CD4-positive, alpha-beta T cell (primary cell): ENCODE measurements around the gene SAMHD1. TPM values are rescaled to one million over a fixed set of nuclear protein-coding genes. Genes with fewer than 3 reads are reported as not detected.
"Not testable (repeated sequence)": the region's sequence is repeated elsewhere in the genome, so short reads cannot be mapped to it uniquely, and the experiment has no call there.

Experiments used
- ATAC-seq: fragments of 200-7000 bp; cut with Tn5 transposase; one replicate; pipeline ENCODE4 v1.10.0; 2022; ENCODE audit warnings: mild to moderate bottlenecking; ENCODE audit not compliant: poor library complexity
- CTCF ChIA-PET: fragments of 350-600 bp; sonication (Branson Sonifier 250); formaldehyde crosslinking; loops from one replicate; lab custom pipeline; 2021; ENCODE audit warnings: antibody characterized with exemption, inconsistent platforms; lab: Charles Lee
- POLR2A ChIA-PET: fragments of 350-600 bp; sonication (Branson Sonifier 250); formaldehyde crosslinking; loops from one replicate; lab custom pipeline; 2021; ENCODE audit warnings: antibody characterized with exemption, inconsistent platforms; lab: Charles Lee
- DNase-seq, 14 experiments: peaks; one replicate each; pipeline ENCODE4 v3.0.0-alpha.2; 2013 to 2020; ENCODE audit warnings: mixed read lengths in 2 of 14
- H3K27ac ChIP-seq, 2 donors: one replicate each; pipeline versions ENCODE4 v1.5.1 to v1.7.0; 2013; ENCODE audit warnings: low read length in 2 of 2, low read depth in 1 of 2, mild to moderate bottlenecking in 1 of 2
- H3K27me3 ChIP-seq, 2 experiments: 1 replicate in 1 of 2; 2 replicates in 1 of 2; pipeline versions ENCODE4 v1.6.1 to v1.7.0; 2013; ENCODE audit warnings: low read length in 2 of 2, control low read depth in 1 of 2, mild to moderate bottlenecking in 1 of 2, moderate library complexity in 1 of 2; ENCODE audit not compliant: insufficient read depth in 2 of 2, control insufficient read depth in 1 of 2
- H3K36me3 ChIP-seq: one replicate; pipeline ENCODE4 v1.6.1; 2013; ENCODE audit warnings: low read length, control low read depth; ENCODE audit not compliant: insufficient read depth
- H3K4me1 ChIP-seq: one replicate; pipeline ENCODE4 v1.6.1; 2013; ENCODE audit warnings: low read length, control low read depth; ENCODE audit not compliant: insufficient read depth
- H3K4me3 ChIP-seq: one replicate; pipeline ENCODE4 v1.5.1; 2013; ENCODE audit warnings: mild to moderate bottlenecking, low read length, moderate library complexity
- H3K9me3 ChIP-seq, 2 experiments: 1 replicate in 1 of 2; 2 replicates in 1 of 2; pipeline versions ENCODE4 v1.6.1 to v1.7.0; 2013; ENCODE audit warnings: low read length in 2 of 2, mild to moderate bottlenecking in 2 of 2, control low read depth in 1 of 2, moderate library complexity in 1 of 2; ENCODE audit not compliant: control insufficient read depth in 1 of 2, insufficient read depth in 1 of 2
- H3K27ac Mint-ChIP-seq: one replicate; pipeline ENCODE4 v1.8.0; 2020; ENCODE audit warnings: mixed read lengths
- H3K27me3 Mint-ChIP-seq: one replicate; pipeline ENCODE4 v1.8.0; 2021; ENCODE audit warnings: mixed read lengths
- H3K36me3 Mint-ChIP-seq: one replicate; pipeline ENCODE4 v1.8.0; 2021; ENCODE audit warnings: low read depth, mixed read lengths
- H3K4me1 Mint-ChIP-seq: one replicate; pipeline ENCODE4 v1.8.0; 2021; ENCODE audit warnings: low read depth, mixed read lengths
- H3K4me3 Mint-ChIP-seq: one replicate; pipeline ENCODE4 v1.8.0; 2020; ENCODE audit warnings: mild to moderate bottlenecking, mixed read lengths
- H3K9me3 Mint-ChIP-seq: one replicate; pipeline ENCODE4 v1.8.0; 2020; ENCODE audit warnings: mixed read lengths
- CTCF ChIP-seq: fragments of 200-600 bp; IDR thresholded peaks from one replicate; pipeline ENCODE4 v1.8.0; 2022; ENCODE audit warnings: antibody characterized with exemption, mild to moderate bottlenecking
- intact Hi-C, 2 experiments: fragments of 100-400 bp; cut with DNase I in 1 of 2; cut with micrococcal nuclease in 1 of 2; formaldehyde crosslinking; loops; one replicate each; pipeline versions ENCODE4 v1.15.1 to v1.9.0; 2023 to 2025; cut with DNase I, micrococcal nuclease
- total RNA-seq, 174 experiments: library from RNA in 2 of 174; stranded (reverse) in 2 of 174; gene quantifications; one replicate each; pipeline ENCODE4 v1.2.3 and lab custom pipeline; 2021 to 2026

The SAMHD1 gene
- total RNA-seq, 2 experiments from 2014 or later, result 232 to 239 TPM

- Histone ChIP-seq H3K4me3 (no peak overlapping the region), H3K4me1 (peaks cover 11% of the 10 kb centered on the region), H3K36me3 (no peaks in the 10 kb centered on the region), H3K27me3 (no peaks in the 10 kb centered on the region), H3K27ac (no peak overlapping the region), H3K9me3 (peaks cover 0 to 5% of the 10 kb centered on the region in 2 experiments)
- no peaks in the 10 kb centered on the region for H3K36me3 Mint-ChIP-seq
- TF ChIP-seq CTCF, result no peak
- no peak overlapping the region for H3K4me3 Mint-ChIP-seq
- intact Hi-C loops, result no loop called here
- H3K4me1 Mint-ChIP-seq, result peaks cover 10% of the 10 kb centered on the region
- DNase-seq, result no peak
- ChIA-PET CTCF (no interaction called here), POLR2A (no interaction called here)
- H3K27me3 Mint-ChIP-seq, result no peaks in the 10 kb centered on the region
- no peak overlapping the region for H3K27ac Mint-ChIP-seq
- H3K9me3 Mint-ChIP-seq, result no peaks in the 10 kb centered on the region
- ATAC-seq, result no peak
These were observed 104.3 kb downstream of the SAMHD1 start for GRCh38 chr20:36847009-36847709.

- CTCF ChIA-PET, result no interaction called here
- Mint-ChIP-seq H3K27ac (no peak overlapping the region), H3K27me3 (no peaks in the 10 kb centered on the region), H3K9me3 (no peaks in the 10 kb centered on the region), H3K4me3 (no peak overlapping the region), H3K36me3 (no peaks in the 10 kb centered on the region), H3K4me1 (peaks cover 17% of the 10 kb centered on the region)
- POLR2A ChIA-PET, result interaction anchor here (1.1 kb wide), 1 partner anchor 9 kb away, joined by 3 read pairs; no protein-coding TSS in a partner anchor
- Histone ChIP-seq H3K9me3 (peaks cover 0 to 5% of the 10 kb centered on the region in 2 experiments), H3K4me3 (no peak overlapping the region), H3K36me3 (no peaks in the 10 kb centered on the region), H3K27ac (no peak overlapping the region), H3K4me1 (peaks cover 16% of the 10 kb centered on the region), H3K27me3 (no peaks in the 10 kb centered on the region)
- TF ChIP-seq CTCF, result no peak
- intact Hi-C loops, result no loop called here
- DNase-seq (no peak), ATAC-seq (no peak)
These were observed 106.1 kb downstream of the SAMHD1 start for GRCh38 chr20:36845288-36845971.

GRCh38 chr20:36841030-36841429, 110.5 kb downstream of the SAMHD1 start:
- H3K27me3 ChIP-seq, H3K4me3 ChIP-seq, H3K27ac ChIP-seq, DNase-seq, H3K9me3 ChIP-seq, H3K4me3 Mint-ChIP-seq, intact Hi-C loops, ATAC-seq, POLR2A ChIA-PET, H3K36me3 ChIP-seq, H3K9me3 Mint-ChIP-seq, H3K27me3 Mint-ChIP-seq, H3K36me3 Mint-ChIP-seq: not testable (repeated sequence)
- H3K4me1 ChIP-seq, result peaks cover 21% of the 10 kb centered on the region
- peak overlapping the region; percentile 43 for H3K27ac Mint-ChIP-seq
- H3K4me1 Mint-ChIP-seq, result peaks cover 19% of the 10 kb centered on the region
- CTCF ChIA-PET, result interaction anchor here (0.6 kb wide), 1 partner anchor 174 kb away, joined by 4 read pairs; no protein-coding TSS in a partner anchor

Other genes with a start within 250 kb of the SAMHD1 start
- gene NDRG3, start 205.6 kb downstream of the SAMHD1 start, total RNA-seq, result 10 to 100 TPM; 17.3 to 17.5 TPM
- gene DSN1, start 177.9 kb downstream of the SAMHD1 start, total RNA-seq, result 10 to 100 TPM; 10.5 to 14.3 TPM
- not detected for gene TLDC2, start 75.6 kb downstream of the SAMHD1 start, total RNA-seq
- gene RBL1, start 144.3 kb upstream of the SAMHD1 start, total RNA-seq, result 10 to 100 TPM; 37.4 to 39.1 TPM
- 10 to 100 TPM; 62.8 to 65.8 TPM for gene RPN2, start 227.6 kb upstream of the SAMHD1 start, total RNA-seq
- 1 to 10 TPM; 1.1 to 1.2 TPM for gene MROH8, start 227.8 kb upstream of the SAMHD1 start, total RNA-seq